Middle frontal gyrus (tissue), 1 donor: ENCODE measurements around the gene TMEM31.

ENCODE experiments used
- DNase-seq: peaks from one replicate; pipeline ENCODE4 v3.0.0-alpha.2; 2015; ENCODE audit warnings: low spot score; ENCODE audit errors: extremely low spot score

Gene TMEM31

GRCh38 chrX:103710609-103711008, at the start of gene TMEM31:
TMEM31 (plus strand) TSS chrX:103710909; CDS start chrX:103712259, 1,350 bp downstream.
- no peak for DNase-seq

- no peak for DNase-seq
These were observed 46.5 kb upstream of the TMEM31 start for GRCh38 chrX:103663981-103664762.

GRCh38 chrX:103666202-103667107, 44.3 kb upstream of the TMEM31 start:
- no peak for DNase-seq

- DNase-seq, result no peak
These were observed 41.0 kb upstream of the TMEM31 start for GRCh38 chrX:103669745-103670144.

GRCh38 chrX:103674531-103675454, 35.9 kb upstream of the TMEM31 start:
- DNase-seq, result no peak

- no peak for DNase-seq
These were observed 32.3 kb upstream of the TMEM31 start for GRCh38 chrX:103678199-103678993.

- DNase-seq, result no peak
These were observed 29.3 kb upstream of the TMEM31 start for GRCh38 chrX:103681443-103681842.

- no peak for DNase-seq
These were observed 25.3 kb upstream of the TMEM31 start for GRCh38 chrX:103685396-103685795.

- peak; percentile 76 for DNase-seq
These were observed 24.3 kb upstream of the TMEM31 start, which contains the start of gene MORF4L2 for GRCh38 chrX:103686199-103687072. MORF4L2 (minus strand) TSS chrX:103686699; CDS start chrX:103677027, 9,672 bp downstream.

- peak; percentile 64 for DNase-seq
These were observed 23.5 kb upstream of the TMEM31 start for GRCh38 chrX:103687073-103687695.

GRCh38 chrX:103687696-103688201, 23.0 kb upstream of the TMEM31 start:
- peak; percentile 44 for DNase-seq

GRCh38 chrX:103688946-103689345, 21.8 kb upstream of the TMEM31 start:
- DNase-seq, result no peak

GRCh38 chrX:103691059-103691458, 19.6 kb upstream of the TMEM31 start:
- no peak for DNase-seq

- DNase-seq, result no peak
These were observed 13.0 kb upstream of the TMEM31 start for GRCh38 chrX:103697687-103698086.

GRCh38 chrX:103699243-103699642, 11.5 kb upstream of the TMEM31 start:
- no peak for DNase-seq

- no peak for DNase-seq
These were observed 5.8 kb upstream of the TMEM31 start for GRCh38 chrX:103704863-103705262.

GRCh38 chrX:103716962-103717361, 6.3 kb downstream of the TMEM31 start:
- DNase-seq, result no peak

- DNase-seq, result no peak
These were observed 7.4 kb downstream of the TMEM31 start for GRCh38 chrX:103718120-103718519.

GRCh38 chrX:103722505-103722904, 11.8 kb downstream of the TMEM31 start:
- DNase-seq, result no peak
